ENCODE results near the gene ANKK1.

DNA sequence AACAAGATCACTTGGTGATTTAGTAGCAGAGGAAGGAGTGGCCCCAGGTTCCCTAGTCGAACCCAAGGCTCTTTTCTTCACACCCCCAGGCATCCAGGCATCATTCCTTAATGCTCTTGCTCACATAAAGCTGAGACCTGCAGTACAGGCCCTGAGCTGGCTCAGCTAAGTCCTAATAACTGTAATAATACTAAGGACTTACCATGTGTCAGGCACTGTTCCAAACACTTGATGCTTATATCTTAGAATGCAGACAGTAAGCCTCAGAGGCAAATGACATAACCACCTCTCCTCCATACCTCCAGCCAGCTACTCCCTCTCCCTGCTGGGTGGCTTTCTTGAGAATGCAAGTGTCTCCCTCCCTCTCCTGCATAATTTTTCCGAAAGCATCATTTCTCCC lies 33.2 kb downstream of the ANKK1 start:
- no peak for TF ChIP-seq EZH2 (IDR thresholded peaks at IDR 0.05; ENCODE audit: low read length, missing control alignments)
- TF ChIP-seq, protein P1, sequence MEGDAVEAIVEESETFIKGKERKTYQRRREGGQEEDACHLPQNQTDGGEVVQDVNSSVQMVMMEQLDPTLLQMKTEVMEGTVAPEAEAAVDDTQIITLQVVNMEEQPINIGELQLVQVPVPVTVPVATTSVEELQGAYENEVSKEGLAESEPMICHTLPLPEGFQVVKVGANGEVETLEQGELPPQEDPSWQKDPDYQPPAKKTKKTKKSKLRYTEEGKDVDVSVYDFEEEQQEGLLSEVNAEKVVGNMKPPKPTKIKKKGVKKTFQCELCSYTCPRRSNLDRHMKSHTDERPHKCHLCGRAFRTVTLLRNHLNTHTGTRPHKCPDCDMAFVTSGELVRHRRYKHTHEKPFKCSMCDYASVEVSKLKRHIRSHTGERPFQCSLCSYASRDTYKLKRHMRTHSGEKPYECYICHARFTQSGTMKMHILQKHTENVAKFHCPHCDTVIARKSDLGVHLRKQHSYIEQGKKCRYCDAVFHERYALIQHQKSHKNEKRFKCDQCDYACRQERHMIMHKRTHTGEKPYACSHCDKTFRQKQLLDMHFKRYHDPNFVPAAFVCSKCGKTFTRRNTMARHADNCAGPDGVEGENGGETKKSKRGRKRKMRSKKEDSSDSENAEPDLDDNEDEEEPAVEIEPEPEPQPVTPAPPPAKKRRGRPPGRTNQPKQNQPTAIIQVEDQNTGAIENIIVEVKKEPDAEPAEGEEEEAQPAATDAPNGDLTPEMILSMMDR (conservative IDR thresholded peaks at IDR 0.05 in 1 of 2, IDR thresholded peaks at IDR 0.05 in 1 of 2; ENCODE audit: low read depth in 1 of 2, low read length in 2 of 2), result no peak

Data from fibroblast of lung (primary cell).